Fibroblast of lung (primary cell): ENCODE results near the gene TMEM140.

Source experiments
- EZH2 ChIP-seq: IDR thresholded peaks from 2 replicates; pipeline ENCODE4 v1.5.1; 2012; ENCODE audit warnings: low read length, control low read depth, mild to moderate bottlenecking; ENCODE audit errors: missing control alignments
- TF ChIP-seq, protein P1 (sequence below), 2 donors: IDR thresholded peaks in 1 of 2; conservative IDR thresholded peaks in 1 of 2; 1 replicate in 1 of 2; 2 replicates in 1 of 2; pipeline ENCODE4 v1.5.1; 2011 to 2012; ENCODE audit warnings: low read length in 2 of 2, control low read depth in 1 of 2, inconsistent platforms in 1 of 2, low read depth in 1 of 2, mild to moderate bottlenecking in 1 of 2

- TF ChIP-seq, protein P1, sequence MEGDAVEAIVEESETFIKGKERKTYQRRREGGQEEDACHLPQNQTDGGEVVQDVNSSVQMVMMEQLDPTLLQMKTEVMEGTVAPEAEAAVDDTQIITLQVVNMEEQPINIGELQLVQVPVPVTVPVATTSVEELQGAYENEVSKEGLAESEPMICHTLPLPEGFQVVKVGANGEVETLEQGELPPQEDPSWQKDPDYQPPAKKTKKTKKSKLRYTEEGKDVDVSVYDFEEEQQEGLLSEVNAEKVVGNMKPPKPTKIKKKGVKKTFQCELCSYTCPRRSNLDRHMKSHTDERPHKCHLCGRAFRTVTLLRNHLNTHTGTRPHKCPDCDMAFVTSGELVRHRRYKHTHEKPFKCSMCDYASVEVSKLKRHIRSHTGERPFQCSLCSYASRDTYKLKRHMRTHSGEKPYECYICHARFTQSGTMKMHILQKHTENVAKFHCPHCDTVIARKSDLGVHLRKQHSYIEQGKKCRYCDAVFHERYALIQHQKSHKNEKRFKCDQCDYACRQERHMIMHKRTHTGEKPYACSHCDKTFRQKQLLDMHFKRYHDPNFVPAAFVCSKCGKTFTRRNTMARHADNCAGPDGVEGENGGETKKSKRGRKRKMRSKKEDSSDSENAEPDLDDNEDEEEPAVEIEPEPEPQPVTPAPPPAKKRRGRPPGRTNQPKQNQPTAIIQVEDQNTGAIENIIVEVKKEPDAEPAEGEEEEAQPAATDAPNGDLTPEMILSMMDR (conservative IDR thresholded peaks at IDR 0.05 in 1 of 2, IDR thresholded peaks at IDR 0.05 in 1 of 2; ENCODE audit: low read depth in 1 of 2, low read length in 2 of 2), result no peak
- no peak for TF ChIP-seq EZH2
Measured at GRCh38 chr7:135159359-135160085, 11.7 kb downstream of the TMEM140 start.
